K562 (cell line): ENCODE measurements around the gene RDH13. TPM values are rescaled to one million over a fixed set of nuclear protein-coding genes. Genes with fewer than 3 reads are reported as not detected.
A peak's percentile ranks its signal among the peaks of the same experiment; 100 is the strongest.

Experiments
- ARID3A ChIP-seq: IDR thresholded peaks from 2 replicates; pipeline ENCODE4 v1.6.1; 2012; ENCODE audit warnings: low read depth, low read length, improper control_type of control experiment, borderline replicate concordance
- CC2D1A ChIP-seq: fragments of 450-650 bp; IDR thresholded peaks from 2 replicates; pipeline ENCODE4 v1.6.1; 2017; ENCODE audit warnings: mild to moderate bottlenecking
- CHD1 ChIP-seq: fragments of 200-600 bp; sonication (generic); IDR thresholded peaks from one replicate; pipeline ENCODE4 v1.6.1; 2012; ENCODE audit warnings: mild to moderate bottlenecking, moderate library complexity, low read length, inconsistent platforms
- CREB1 ChIP-seq, 2 experiments: sonication (generic) in 1 of 2; formaldehyde crosslinking in 1 of 2; IDR thresholded peaks; 2 replicates each; pipeline versions ENCODE4 v1.6.1 to v1.8.0; 2012 to 2022; ENCODE audit warnings: inconsistent platforms in 1 of 2, mild to moderate bottlenecking in 1 of 2, missing genetic modification reagents in 1 of 2, moderate library complexity in 1 of 2
- FOXJ2 ChIP-seq: fragments of 200-800 bp; sonication (Bioruptor generic); IDR thresholded peaks from 2 replicates; pipeline ENCODE4 v1.6.1; 2016; ENCODE audit warnings: missing genetic modification characterization, missing compliant biosample characterization
- GATAD2A ChIP-seq: fragments of 450-650 bp; IDR thresholded peaks from 2 replicates; pipeline ENCODE4 v1.6.1; 2017
- MBD2 ChIP-seq: sonication (generic); IDR thresholded peaks from 2 replicates; pipeline ENCODE4 v1.6.1; 2016; ENCODE audit warnings: low read depth, borderline replicate concordance
- MCM3 ChIP-seq: fragments of 450-650 bp; IDR thresholded peaks from 2 replicates; pipeline ENCODE4 v1.6.1; 2016
- POU5F1 ChIP-seq: fragments of 150-350 bp; IDR thresholded peaks from 2 replicates; pipeline ENCODE4 v1.6.1; 2014; ENCODE audit warnings: borderline replicate concordance, low read length, low read depth, mild to moderate bottlenecking; ENCODE audit not compliant: partially characterized antibody
- RBBP5 ChIP-seq: fragments of 200-600 bp; sonication (generic); IDR thresholded peaks from 2 replicates; pipeline ENCODE4 v1.6.1; 2012; ENCODE audit warnings: borderline replicate concordance, mild to moderate bottlenecking, low read length, control low read depth, inconsistent platforms; ENCODE audit not compliant: insufficient read depth, poor library complexity, severe bottlenecking
- SIRT6 ChIP-seq: IDR thresholded peaks from one replicate; pipeline ENCODE4 v1.6.1; 2012; ENCODE audit warnings: low read depth, mild to moderate bottlenecking, control low read depth, inconsistent platforms, low read length, moderate library complexity
- SNIP1 ChIP-seq: fragments of 450-650 bp; IDR thresholded peaks from 2 replicates; pipeline ENCODE4 v1.7.1; 2017; ENCODE audit warnings: low read depth, mild to moderate bottlenecking
- SUPT5H ChIP-seq: fragments of 450-650 bp; IDR thresholded peaks from 2 replicates; pipeline ENCODE4 v1.6.1; 2016
- THAP12 ChIP-seq: fragments of 250-450 bp; sonication (Bioruptor Pico); IDR thresholded peaks from 2 replicates; pipeline ENCODE4 v1.9.0; 2021; ENCODE audit warnings: mild to moderate bottlenecking, inconsistent platforms
- ZNF175 ChIP-seq: fragments of 200-800 bp; sonication (Bioruptor generic); IDR thresholded peaks from 2 replicates; pipeline ENCODE4 v1.6.1; 2016; ENCODE audit warnings: low read depth, mild to moderate bottlenecking, missing genetic modification characterization, missing compliant biosample characterization
- ZNF609 ChIP-seq: sonication (generic); formaldehyde crosslinking; IDR thresholded peaks from 2 replicates; pipeline ENCODE4 v1.8.1; 2023; ENCODE audit warnings: missing genetic modification reagents, mild to moderate bottlenecking, borderline replicate concordance
- ZNF695 ChIP-seq: fragments of 450-650 bp; formaldehyde crosslinking; IDR thresholded peaks from 2 replicates; pipeline ENCODE4 v1.4.0; 2020; ENCODE audit warnings: mild to moderate bottlenecking, moderate library complexity
- ZNF699 ChIP-seq: fragments of 250-450 bp; sonication (Bioruptor Pico); IDR thresholded peaks from 2 replicates; pipeline ENCODE4 v1.8.0; 2021; ENCODE audit warnings: mild to moderate bottlenecking, moderate library complexity; ENCODE audit not compliant: insufficient replicate concordance
- polyA plus RNA-seq, 8 experiments: library from polyadenylated mRNA; depleted of rRNA in 4 of 8; stranded (reverse) in 5 of 8; unstranded in 3 of 8; fragments of >200 nt; fragmentation: Nextera tagmentation in 2 of 8; fragmentation: Illumina TruSeq in 1 of 8; extraction: Ambion mirVana in 2 of 8; extraction: Trizol in 1 of 8; gene quantifications; 2 replicates each; pipeline versions ENCODE4 v1.2.1 to v1.2.3, GENCODE V29; 2011 to 2014; ENCODE audit warnings: inconsistent platforms in 1 of 8, missing spikeins in 1 of 8
- total RNA-seq, 7 experiments: library from RNA; depleted of rRNA in 6 of 7; stranded (reverse); fragments of >200 nt in 6 of 7; fragmentation: Illumina TruSeq in 2 of 7; extraction: Trizol in 2 of 7; gene quantifications; 2 replicates each; pipeline versions ENCODE4 v1.2.1 to v1.2.3, GENCODE V29; 2011 to 2021; ENCODE audit warnings: low replicate concordance in 1 of 7

The RDH13 gene
- total and polyA plus RNA-seq, 9 of the 15 experiments (the other 6 are each of a cell fraction or from before 2014, with no cell fraction given), result 7.5 to 70.3 (median 39.5) TPM

- TF ChIP-seq SNIP1 (no peak), FOXJ2 (tag) (no peak), GATAD2A (no peak; the same call in 1 of the 2 replicates), MBD2 (peak; percentile 37; the same call in 1 of the 2 replicates), RBBP5 (peak; percentile 72), CREB1 (IDR thresholded peaks at IDR 0.05) (no peak), CREB1 (CRISPR knock-in tag; IDR thresholded peaks at IDR 0.05) (peak; percentile 44; the same call in 1 of the 2 replicates), ZNF695 (no peak), ZNF175 (CRISPR knock-in tag) (no peak; the same call in 1 of the 2 replicates), ARID3A (no peak), SIRT6 (no peak), ZNF699 (CRISPR knock-in tag) (no peak), MCM3 (no peak), CHD1 (no peak), THAP12 (CRISPR knock-in tag) (no peak), ZNF609 (no peak), SUPT5H (peak; percentile 56; the same call in 1 of the 2 replicates), CC2D1A (no peak), POU5F1 (no peak)
Observed at GRCh38 chr19:55041627-55042343, 21.2 kb downstream of the RDH13 start (continued).
